Endothelial cell of umbilical vein (primary cell): ENCODE data around the gene RSRC1. TPM values are rescaled to one million over a fixed set of nuclear protein-coding genes. Genes with fewer than 3 reads are reported as not detected.

Experiments
- BruUV-seq: library from RNA; stranded (reverse); fragments of 400-500 nt; replicated peaks from 2 replicates; lab custom pipeline; 2021; lab: Mats Ljungman, UMichigan
- CTCF ChIA-PET: fragments of 300-600, 350-600 bp; sonication (Branson Sonifier 250); formaldehyde crosslinking; loops from one replicate; lab custom pipeline; 2021; ENCODE audit warnings: antibody characterized with exemption, inconsistent platforms; lab: Charles Lee
- POLR2A ChIA-PET: fragments of 300-600, 350-600 bp; sonication (Branson Sonifier 250); formaldehyde crosslinking; loops from one replicate; lab custom pipeline; 2021; ENCODE audit warnings: antibody characterized with exemption, inconsistent platforms; lab: Charles Lee
- DNase-seq: peaks from one replicate; pipeline ENCODE4 v3.0.0-alpha.2; 2011; ENCODE audit warnings: low read depth, low spot score
- FAIRE-seq: peaks from 2 replicates; lab custom pipeline; 2011; peaks lifted over from hg19 to GRCh38; lab: Jason Lieb, UNC
- H2AFZ ChIP-seq: 2 replicates; pipeline ENCODE4 v1.6.0; 2012; ENCODE audit warnings: low read depth, low read length, control low read depth, inconsistent platforms
- H3K27ac ChIP-seq: 2 replicates; pipeline ENCODE4 v1.5.1; 2011; ENCODE audit warnings: low read depth, mild to moderate bottlenecking, control low read depth, low read length, moderate library complexity; ENCODE audit not compliant: insufficient read depth
- H3K27me3 ChIP-seq, 2 experiments: 2 replicates each; pipeline versions ENCODE4 v1.6.0 to v1.6.1; 2011; ENCODE audit warnings: low read length in 2 of 2, mixed read lengths in 1 of 2; ENCODE audit not compliant: control insufficient read depth in 2 of 2, insufficient read depth in 2 of 2
- H3K36me3 ChIP-seq, 2 experiments: 2 replicates in 1 of 2; 3 replicates in 1 of 2; pipeline ENCODE4 v1.5.1; 2011; ENCODE audit warnings: low read length in 2 of 2, mild to moderate bottlenecking in 1 of 2, moderate library complexity in 1 of 2; ENCODE audit not compliant: control insufficient read depth in 2 of 2, insufficient read depth in 2 of 2; ENCODE audit errors: extremely low read depth in 1 of 2
- H3K4me1 ChIP-seq: 3 replicates; pipeline ENCODE4 v1.5.1; 2011; ENCODE audit warnings: mild to moderate bottlenecking, low read length; ENCODE audit not compliant: control insufficient read depth, insufficient read depth; ENCODE audit errors: extremely low read depth
- H3K4me2 ChIP-seq: 2 replicates; pipeline ENCODE4 v1.6.1; 2011; ENCODE audit warnings: low read length, control low read depth, mixed read lengths; ENCODE audit not compliant: insufficient read depth
- H3K4me3 ChIP-seq, 3 experiments: fragments of 200-600 bp in 1 of 3; sonication (generic), shearing (Covaris generic) in 1 of 3; replicated peaks in 1 of 3; 2 replicates each; pipeline ENCODE4 v1.5.1; 2011 to 2016; ENCODE audit warnings: control low read depth in 3 of 3, low read length in 3 of 3, mild to moderate bottlenecking in 2 of 3, inconsistent platforms in 1 of 3, low read depth in 1 of 3, moderate library complexity in 1 of 3; ENCODE audit not compliant: insufficient read depth in 1 of 3
- H3K79me2 ChIP-seq: 2 replicates; pipeline ENCODE4 v1.6.0; 2012; ENCODE audit warnings: low read length, inconsistent platforms; ENCODE audit not compliant: control insufficient read depth, insufficient read depth
- H3K9ac ChIP-seq: replicated peaks from 2 replicates; pipeline ENCODE3; 2011; ENCODE audit warnings: low read length, control low read depth; ENCODE audit not compliant: insufficient read depth; ENCODE audit errors: extremely low read depth
- H3K9me1 ChIP-seq: replicated peaks from 3 replicates; pipeline ENCODE4 v1.6.0; 2011; ENCODE audit warnings: mild to moderate bottlenecking, low read length; ENCODE audit not compliant: control insufficient read depth, insufficient read depth; ENCODE audit errors: extremely low read depth
- H3K9me3 ChIP-seq: replicated peaks from 2 replicates; pipeline ENCODE4 v1.5.1; 2012; ENCODE audit warnings: low read length, inconsistent platforms; ENCODE audit not compliant: control insufficient read depth, insufficient read depth
- H4K20me1 ChIP-seq: replicated peaks from 2 replicates; pipeline ENCODE3; 2011; ENCODE audit warnings: mild to moderate bottlenecking, low read length; ENCODE audit not compliant: control insufficient read depth, insufficient read depth; ENCODE audit errors: extremely low read depth
- CTCF ChIP-seq, 2 donors: IDR thresholded peaks; 1 replicate in 1 of 2; 2 replicates in 1 of 2; pipeline ENCODE4 v1.5.1; 2011; ENCODE audit warnings: low read length in 2 of 2, mild to moderate bottlenecking in 2 of 2, moderate library complexity in 2 of 2, control low read depth in 1 of 2, inconsistent platforms in 1 of 2, low read depth in 1 of 2; ENCODE audit not compliant: insufficient read depth in 1 of 2; ENCODE audit errors: extremely low read depth in 1 of 2
- EZH2 ChIP-seq: IDR thresholded peaks from 2 replicates; pipeline ENCODE4 v1.6.1; 2012; ENCODE audit warnings: borderline replicate concordance, low read depth, mild to moderate bottlenecking, moderate library complexity, low read length, inconsistent platforms; ENCODE audit not compliant: severe bottlenecking
- GATA2 ChIP-seq: IDR thresholded peaks from 2 replicates; pipeline ENCODE4 v1.7.0; 2011; ENCODE audit warnings: low read depth, mild to moderate bottlenecking, moderate library complexity, mixed read lengths, low read length; ENCODE audit not compliant: insufficient read length, insufficient read depth
- JUN ChIP-seq: IDR thresholded peaks from 2 replicates; pipeline ENCODE4 v1.6.1; 2011; ENCODE audit warnings: borderline replicate concordance, low read depth; ENCODE audit not compliant: insufficient read length, insufficient read depth
- MYC ChIP-seq: IDR thresholded peaks from one replicate; pipeline ENCODE4 v1.6.1; 2011; ENCODE audit warnings: mild to moderate bottlenecking, low read depth, low read length
- dilution Hi-C: fragments of 300-500 bp; cut with MboI; formaldehyde crosslinking; loops from one replicate; pipeline ENCODE4 v1.15.0; 2019; ENCODE audit warnings: low sequenced_read_pairs; ENCODE audit not compliant: extremely low pct_ligation_motif_present
- intact Hi-C: fragments of 100-400 bp; cut with micrococcal nuclease; formaldehyde crosslinking; loops from one replicate; pipeline ENCODE4 v1.10.0; 2022
- polyA plus RNA-seq, 4 experiments: library from polyadenylated mRNA; depleted of rRNA in 3 of 4; stranded (reverse) in 3 of 4; unstranded in 1 of 4; fragments of >200 nt; gene quantifications; 2 replicates each; pipeline versions ENCODE4 v1.2.1 to v1.2.3, GENCODE V29; 2011 to 2012; ENCODE audit warnings: missing spikeins in 1 of 4
- total RNA-seq: library from RNA; stranded (reverse); gene quantifications from 2 replicates; pipeline ENCODE4 v1.2.3, GENCODE V29; 2021
- TF ChIP-seq, protein P1 (sequence below): IDR thresholded peaks from 2 replicates; pipeline ENCODE4 v1.6.1; 2011; ENCODE audit not compliant: insufficient read depth, insufficient read length

The RSRC1 gene
- total and polyA plus RNA-seq, 2 donors (not counting 3 experiments of a cell fraction or from before 2014, with no cell fraction given) = 1.8 to 25.4 TPM

DNA sequence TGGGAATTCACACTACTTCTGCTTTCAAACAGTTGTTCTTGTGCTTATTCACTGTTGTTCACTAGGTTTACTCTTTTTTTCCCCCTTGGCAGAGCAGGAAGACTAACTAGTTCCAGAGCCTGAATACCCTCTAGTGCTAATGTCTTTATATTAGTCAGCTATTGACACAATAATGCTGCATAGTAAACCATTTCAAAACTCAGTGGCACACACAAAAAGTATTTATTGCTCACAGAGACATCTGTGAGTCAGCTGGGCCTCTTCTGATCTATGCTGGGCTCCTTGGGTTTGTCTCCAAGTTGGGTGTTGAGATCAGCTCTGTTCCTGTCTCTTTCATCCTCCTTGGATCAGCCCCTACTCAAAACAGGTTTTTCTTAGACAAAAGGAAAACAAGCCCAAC is 51.1 kb downstream of the RSRC1 start:
- Histone ChIP-seq H3K27ac (no peak overlapping the region), H3K79me2 (no peaks in the 10 kb centered on the region), H3K9me1 (no peaks in the 10 kb centered on the region), H3K4me1 (no peaks in the 10 kb centered on the region), H4K20me1 (no peaks in the 10 kb centered on the region), H3K4me2 (no peak overlapping the region), H3K27me3 (no peaks in the 10 kb centered on the region), H2AFZ (no peak overlapping the region), H3K9me3 (no peaks in the 10 kb centered on the region), H3K36me3 (no peaks in the 10 kb centered on the region), H3K9ac (no peak overlapping the region), H3K4me3 (no peak overlapping the region)
- BruUV-seq = no TSS peak
- DNase-seq = no peak
- POLR2A ChIA-PET = no interaction called here
- dilution Hi-C loops (no loop called here), intact Hi-C loops (no loop called here)
- TF ChIP-seq MYC (no peak), CTCF (IDR thresholded peaks at IDR 0.05; ENCODE audit: extremely low read depth in 1 of 2, insufficient read depth in 1 of 2, low read depth in 1 of 2, low read length in 2 of 2) (no peak), JUN (no peak), EZH2 (no peak), GATA2 (no peak)
- TF ChIP-seq, protein P1, sequence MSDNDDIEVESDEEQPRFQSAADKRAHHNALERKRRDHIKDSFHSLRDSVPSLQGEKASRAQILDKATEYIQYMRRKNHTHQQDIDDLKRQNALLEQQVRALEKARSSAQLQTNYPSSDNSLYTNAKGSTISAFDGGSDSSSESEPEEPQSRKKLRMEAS = no peak
- FAIRE-seq = no peak
- CTCF ChIA-PET = interaction anchor here (0.6 to 2.1 kb wide), 5 partner anchors 9 to 103 kb away, joined by 3 to 7 read pairs (median 3); no protein-coding TSS in a partner anchor
